Activated naive CD4-positive, alpha-beta T cell (primary cell): ENCODE results near the gene TIMM8B.
"Not testable (repeated sequence)": the region's sequence is repeated elsewhere in the genome, so short reads cannot be mapped to it uniquely, and the experiment has no call there.

Source experiments
- DNase-seq, 4 experiments: peaks; one replicate each; lab custom pipeline; 2025; lab: John Stamatoyannopoulos, UW

The TIMM8B gene

GRCh38 chr11:112073941-112074811, 12.4 kb downstream of the TIMM8B start, which contains the start of the genes NKAPD1 and PIH1D2:
NKAPD1 (plus strand) TSS chr11:112074299; CDS start chr11:112075575, 1,276 bp downstream.
PIH1D2 (minus strand) TSS chr11:112074017; CDS start chr11:112073174, 843 bp downstream.
- DNase-seq = peak; percentile 56 to 72 (median 72)

- DNase-seq = no peak
Observed at GRCh38 chr11:112062923-112063322, 23.6 kb downstream of the TIMM8B start.

- no peak for DNase-seq
Observed at GRCh38 chr11:112058103-112058502, 28.5 kb downstream of the TIMM8B start.

GRCh38 chr11:112057170-112057569, 29.4 kb downstream of the TIMM8B start:
- no peak for DNase-seq

GRCh38 chr11:112051768-112052167, 34.8 kb downstream of the TIMM8B start:
- DNase-seq = no peak

GRCh38 chr11:112050721-112051120, 35.8 kb downstream of the TIMM8B start:
- DNase-seq = no peak

GRCh38 chr11:112049777-112050176, 36.8 kb downstream of the TIMM8B start:
- no peak for DNase-seq

- DNase-seq = not testable (repeated sequence)
Observed at GRCh38 chr11:112048256-112048655, 38.3 kb downstream of the TIMM8B start.

GRCh38 chr11:112046647-112047046, 39.9 kb downstream of the TIMM8B start:
- DNase-seq = not testable (repeated sequence)

GRCh38 chr11:112044961-112045360, 41.6 kb downstream of the TIMM8B start:
- no peak for DNase-seq

- DNase-seq = no peak
Observed at GRCh38 chr11:112042961-112043304, 43.6 kb downstream of the TIMM8B start.

- DNase-seq = no peak
Observed at GRCh38 chr11:112042161-112042960, 44.2 kb downstream of the TIMM8B start.

- DNase-seq = no peak
Observed at GRCh38 chr11:112037527-112037926, 49.0 kb downstream of the TIMM8B start.
